Panc1 (cell line): ENCODE results near the gene CDK5RAP1. TPM values are rescaled to one million over a fixed set of nuclear protein-coding genes. Genes with fewer than 3 reads are reported as not detected.

Experiments used
- ATAC-seq: fragments of 200-7000 bp; cut with Tn5 transposase; 2 replicates; pipeline ENCODE4 v1.9.1; 2020; ENCODE audit warnings: mild to moderate bottlenecking, moderate library complexity
- BruUV-seq: library from RNA; stranded (reverse); fragments of 400-500 nt; replicated peaks from 2 replicates; lab custom pipeline; 2021; lab: Mats Ljungman, UMichigan
- CTCF ChIA-PET: fragments of 300-600 bp; sonication (Branson Sonifier 250); formaldehyde crosslinking; loops from one replicate; lab custom pipeline; 2022; ENCODE audit warnings: antibody characterized with exemption; lab: Charles Lee
- POLR2A ChIA-PET: fragments of 300-600 bp; sonication (Branson Sonifier 250); formaldehyde crosslinking; loops from one replicate; lab custom pipeline; 2022; ENCODE audit warnings: antibody characterized with exemption; lab: Charles Lee
- DNase-seq: peaks from one replicate; pipeline ENCODE4 v3.0.0-alpha.2; 2010; ENCODE audit warnings: low read depth, low spot score
- H3K27ac ChIP-seq: 2 replicates; pipeline ENCODE4 v1.5.1; 2011; ENCODE audit warnings: mild to moderate bottlenecking, low read length, inconsistent platforms
- H3K27me3 ChIP-seq: fragments of 200-500 bp; sonication (Bioruptor generic); 2 replicates; pipeline ENCODE4 v1.6.0; 2014; ENCODE audit warnings: low read length, inconsistent platforms; ENCODE audit not compliant: control insufficient read depth, insufficient read depth
- H3K36me3 ChIP-seq: fragments of 200-500 bp; sonication (Bioruptor generic); 2 replicates; pipeline ENCODE4 v1.5.1; 2014; ENCODE audit warnings: inconsistent platforms, mild to moderate bottlenecking, low read length, moderate library complexity; ENCODE audit not compliant: control insufficient read depth, insufficient read depth
- H3K4me1 ChIP-seq: 2 replicates; pipeline ENCODE4 v1.5.1; 2011; ENCODE audit warnings: inconsistent platforms, mild to moderate bottlenecking, low read length, moderate library complexity; ENCODE audit not compliant: control insufficient read depth, insufficient read depth
- H3K4me3 ChIP-seq, 2 experiments: 2 replicates each; pipeline ENCODE4 v1.5.1; 2011 to 2012; ENCODE audit warnings: low read depth in 2 of 2, low read length in 2 of 2, mild to moderate bottlenecking in 2 of 2, inconsistent platforms in 1 of 2, moderate library complexity in 1 of 2
- H3K9me3 ChIP-seq: fragments of 200-500 bp; sonication (Bioruptor generic); 2 replicates; pipeline ENCODE4 v1.5.1; 2014; ENCODE audit warnings: low read depth, mild to moderate bottlenecking, inconsistent platforms, low read length, moderate library complexity; ENCODE audit not compliant: control insufficient read depth, insufficient read depth
- POLR2AphosphoS5 ChIP-seq: IDR thresholded peaks from 2 replicates; pipeline ENCODE4 v1.6.1; 2012; ENCODE audit warnings: mild to moderate bottlenecking, low read depth, low read length, moderate library complexity
- SIN3A ChIP-seq: IDR thresholded peaks from 2 replicates; pipeline ENCODE4 v1.6.1; 2012; ENCODE audit warnings: low read depth, mild to moderate bottlenecking, low read length, moderate library complexity, borderline replicate concordance; ENCODE audit not compliant: insufficient read depth
- TCF7L2 ChIP-seq: IDR thresholded peaks from 2 replicates; pipeline ENCODE4 v1.6.1; 2011; ENCODE audit warnings: mild to moderate bottlenecking, low read depth, low read length, inconsistent platforms
- in situ Hi-C: cut with HindIII; loops from 2 replicates; pipeline ENCODE4 v1.10.0; 2016; ENCODE audit warnings: low sequenced_read_pairs, low pct_unique_long_range_greater_than_20kb
- intact Hi-C: fragments of 100-400 bp; cut with micrococcal nuclease; formaldehyde crosslinking; loops from one replicate; pipeline ENCODE4 v1.10.0; 2022; ENCODE audit not compliant: unreplicated experiment
- total RNA-seq: library from RNA; stranded (reverse); gene quantifications from one replicate; pipeline ENCODE4 v1.2.1, GENCODE V29; 2021; ENCODE audit not compliant: unreplicated experiment
- TF ChIP-seq, protein P1 (sequence below): fragments of 450-650 bp; IDR thresholded peaks from 2 replicates; pipeline ENCODE4 v1.5.1; 2017; ENCODE audit warnings: mild to moderate bottlenecking
- TF ChIP-seq, protein P2 (sequence below), 2 experiments: IDR thresholded peaks; 2 replicates each; pipeline ENCODE4 v1.6.1; 2011 to 2012; ENCODE audit warnings: low read depth in 2 of 2, control low read depth in 1 of 2, low read length in 1 of 2, mild to moderate bottlenecking in 1 of 2, moderate library complexity in 1 of 2; ENCODE audit not compliant: insufficient read depth in 1 of 2

Gene CDK5RAP1
- total RNA-seq, 1 experiment from 2014 or later, result 34.8 TPM

DNA sequence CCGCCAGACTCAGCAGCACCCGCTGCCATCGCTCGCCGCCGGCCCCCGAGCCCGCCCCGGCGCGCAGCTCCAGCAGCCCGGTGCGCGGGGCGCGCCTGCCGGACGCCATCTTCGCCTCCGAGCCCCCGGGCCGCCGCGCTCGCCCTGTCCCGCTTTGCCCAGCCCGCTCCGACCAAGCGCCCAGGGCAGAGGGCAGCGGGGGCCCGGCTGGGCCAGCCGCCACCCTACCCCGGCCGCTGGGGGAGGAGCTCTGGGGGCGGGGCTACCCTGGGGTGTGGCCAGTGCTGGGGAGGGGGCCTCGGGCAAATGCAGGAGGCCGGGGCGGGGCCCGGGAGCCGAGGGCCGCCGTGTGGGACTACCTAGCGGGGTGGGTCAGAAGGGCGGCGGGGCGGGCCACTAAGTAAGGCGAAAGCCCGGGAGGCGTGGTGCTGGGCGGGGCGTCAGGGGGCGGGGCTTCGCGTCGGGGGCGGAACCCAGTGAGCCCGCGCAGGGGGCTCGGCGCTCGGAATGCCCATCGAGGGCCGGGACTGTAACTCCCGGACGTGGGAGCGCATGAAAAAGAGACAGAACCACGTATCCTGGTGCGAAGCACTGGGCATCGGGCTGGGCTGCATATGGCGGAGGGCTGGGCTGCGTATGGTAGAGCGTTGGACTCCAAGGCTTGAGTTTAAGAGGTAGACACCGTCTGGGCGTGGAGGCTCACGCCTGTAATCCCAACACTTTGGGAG, 42.4 kb upstream of the CDK5RAP1 start, which contains the start of gene SNTA1:
TSS of gene SNTA1 (minus strand) at position 252 of the 728 bp plus-strand sequence. CDS start at position 109, 143 bp downstream.
- peak; percentile 96 for ATAC-seq
- POLR2A ChIA-PET, result interaction anchor here (0.6 kb wide), 1 partner anchor 71 kb away, joined by 14 read pairs; no protein-coding TSS in a partner anchor

DNA sequence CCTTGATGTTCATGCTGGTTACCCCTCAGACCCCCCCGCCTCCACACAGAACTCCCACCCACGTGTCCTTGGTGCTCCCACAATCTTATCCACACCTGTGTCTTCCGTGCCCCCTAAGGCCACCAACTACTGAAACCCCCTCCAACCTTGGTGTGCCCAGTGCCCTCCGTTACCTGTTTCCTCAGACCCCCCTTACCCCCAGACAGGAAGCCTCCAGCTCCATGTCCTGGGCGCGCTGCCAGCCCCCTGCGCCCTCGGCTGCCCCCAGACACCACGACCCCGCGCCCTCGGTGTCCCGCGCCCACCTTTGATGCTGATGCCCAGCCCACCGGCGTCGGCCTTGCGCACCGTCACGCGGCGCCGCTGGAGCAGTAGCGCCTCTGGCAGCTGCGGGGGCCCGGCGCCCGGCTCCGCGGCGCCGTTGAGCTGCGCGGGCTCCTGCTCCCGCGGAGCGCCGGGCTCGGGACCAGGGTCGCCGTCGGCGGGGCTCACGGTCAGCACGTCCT, 41.7 kb upstream of the CDK5RAP1 start:
- ChIA-PET CTCF (interaction anchor here (0.9 kb wide), 1 partner anchor 14 kb away, joined by 4 read pairs; no protein-coding TSS in a partner anchor), POLR2A (interaction anchor here (0.6 kb wide), 1 partner anchor 70 kb away, joined by 14 read pairs; no protein-coding TSS in a partner anchor)
- DNase-seq (no peak), ATAC-seq (peak; percentile 54)
- intact Hi-C loops, result no loop called here
- H3K36me3 ChIP-seq, result no peaks in the 10 kb centered on the region
- no peak for TF ChIP-seq SIN3A
- peak; percentile 59; the same call in 1 of the 2 replicates for TF ChIP-seq TCF7L2
- no peak for TF ChIP-seq POLR2AphosphoS5
- TF ChIP-seq, protein P1, sequence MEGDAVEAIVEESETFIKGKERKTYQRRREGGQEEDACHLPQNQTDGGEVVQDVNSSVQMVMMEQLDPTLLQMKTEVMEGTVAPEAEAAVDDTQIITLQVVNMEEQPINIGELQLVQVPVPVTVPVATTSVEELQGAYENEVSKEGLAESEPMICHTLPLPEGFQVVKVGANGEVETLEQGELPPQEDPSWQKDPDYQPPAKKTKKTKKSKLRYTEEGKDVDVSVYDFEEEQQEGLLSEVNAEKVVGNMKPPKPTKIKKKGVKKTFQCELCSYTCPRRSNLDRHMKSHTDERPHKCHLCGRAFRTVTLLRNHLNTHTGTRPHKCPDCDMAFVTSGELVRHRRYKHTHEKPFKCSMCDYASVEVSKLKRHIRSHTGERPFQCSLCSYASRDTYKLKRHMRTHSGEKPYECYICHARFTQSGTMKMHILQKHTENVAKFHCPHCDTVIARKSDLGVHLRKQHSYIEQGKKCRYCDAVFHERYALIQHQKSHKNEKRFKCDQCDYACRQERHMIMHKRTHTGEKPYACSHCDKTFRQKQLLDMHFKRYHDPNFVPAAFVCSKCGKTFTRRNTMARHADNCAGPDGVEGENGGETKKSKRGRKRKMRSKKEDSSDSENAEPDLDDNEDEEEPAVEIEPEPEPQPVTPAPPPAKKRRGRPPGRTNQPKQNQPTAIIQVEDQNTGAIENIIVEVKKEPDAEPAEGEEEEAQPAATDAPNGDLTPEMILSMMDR, result no peak
- H3K27me3 ChIP-seq, result no peaks in the 10 kb centered on the region
- H3K27ac ChIP-seq, result no peak overlapping the region
- H3K4me1 ChIP-seq, result no peaks in the 10 kb centered on the region
- H3K9me3 ChIP-seq, result no peaks in the 10 kb centered on the region
- H3K4me3 ChIP-seq, result peak overlapping the region; percentile 43 to 70
- no TSS peak for BruUV-seq
- in situ Hi-C loops, result no loop called here

More for the DNA sequence above, 42.4 kb upstream of the CDK5RAP1 start, which contains the start of gene SNTA1:
- BruUV-seq, result no TSS peak
- DNase-seq, result no peak
- TF ChIP-seq, protein P2, sequence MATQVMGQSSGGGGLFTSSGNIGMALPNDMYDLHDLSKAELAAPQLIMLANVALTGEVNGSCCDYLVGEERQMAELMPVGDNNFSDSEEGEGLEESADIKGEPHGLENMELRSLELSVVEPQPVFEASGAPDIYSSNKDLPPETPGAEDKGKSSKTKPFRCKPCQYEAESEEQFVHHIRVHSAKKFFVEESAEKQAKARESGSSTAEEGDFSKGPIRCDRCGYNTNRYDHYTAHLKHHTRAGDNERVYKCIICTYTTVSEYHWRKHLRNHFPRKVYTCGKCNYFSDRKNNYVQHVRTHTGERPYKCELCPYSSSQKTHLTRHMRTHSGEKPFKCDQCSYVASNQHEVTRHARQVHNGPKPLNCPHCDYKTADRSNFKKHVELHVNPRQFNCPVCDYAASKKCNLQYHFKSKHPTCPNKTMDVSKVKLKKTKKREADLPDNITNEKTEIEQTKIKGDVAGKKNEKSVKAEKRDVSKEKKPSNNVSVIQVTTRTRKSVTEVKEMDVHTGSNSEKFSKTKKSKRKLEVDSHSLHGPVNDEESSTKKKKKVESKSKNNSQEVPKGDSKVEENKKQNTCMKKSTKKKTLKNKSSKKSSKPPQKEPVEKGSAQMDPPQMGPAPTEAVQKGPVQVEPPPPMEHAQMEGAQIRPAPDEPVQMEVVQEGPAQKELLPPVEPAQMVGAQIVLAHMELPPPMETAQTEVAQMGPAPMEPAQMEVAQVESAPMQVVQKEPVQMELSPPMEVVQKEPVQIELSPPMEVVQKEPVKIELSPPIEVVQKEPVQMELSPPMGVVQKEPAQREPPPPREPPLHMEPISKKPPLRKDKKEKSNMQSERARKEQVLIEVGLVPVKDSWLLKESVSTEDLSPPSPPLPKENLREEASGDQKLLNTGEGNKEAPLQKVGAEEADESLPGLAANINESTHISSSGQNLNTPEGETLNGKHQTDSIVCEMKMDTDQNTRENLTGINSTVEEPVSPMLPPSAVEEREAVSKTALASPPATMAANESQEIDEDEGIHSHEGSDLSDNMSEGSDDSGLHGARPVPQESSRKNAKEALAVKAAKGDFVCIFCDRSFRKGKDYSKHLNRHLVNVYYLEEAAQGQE (IDR thresholded peaks at IDR 0.05; ENCODE audit: insufficient read depth in 1 of 2, low read depth in 2 of 2, low read length in 1 of 2), result no peak
- TF ChIP-seq SIN3A, result 0 out of 2 replicates have a peak, but pooled peaks have one; percentile 43
- TF ChIP-seq, protein P1, result no peak
- Histone ChIP-seq H3K9me3 (no peaks in the 10 kb centered on the region), H3K27ac (no peak within 1 kb of the TSS), H3K36me3 (no peaks in the 10 kb centered on the region), H3K27me3 (no peaks in the 10 kb centered on the region), H3K4me3 (peak within 1 kb of the TSS; percentile 43 to 70), H3K4me1 (no peaks in the 10 kb centered on the region)
- intact Hi-C loops, result no loop called here
- in situ Hi-C loops, result no loop called here
- CTCF ChIA-PET, result interaction anchor here (0.6 to 0.9 kb wide), 2 partner anchors 14 to 27 kb away, joined by 4 to 6 read pairs; no protein-coding TSS in a partner anchor
